Peyer's patch (tissue), 4 donors: Measurements from ENCODE around the gene DMPK. TPM values are rescaled to one million over a fixed set of nuclear protein-coding genes. Genes with fewer than 3 reads are reported as not detected.

Experiments used
- DNase-seq, 3 donors: peaks; one replicate each; pipeline ENCODE4 v3.0.0-alpha.2; 2017 to 2019
- H3K27ac ChIP-seq, 4 donors: fragments of 200-600 bp; sonication (generic); one replicate each; pipeline ENCODE4 v1.5.1; 2016 to 2019
- H3K27me3 ChIP-seq, 2 donors: fragments of 200-600 bp; sonication (generic); one replicate each; pipeline ENCODE4 v1.5.1; 2019
- H3K36me3 ChIP-seq, 3 donors: fragments of 200-600 bp; sonication (generic); one replicate each; pipeline ENCODE4 v1.5.1; 2016 to 2019
- H3K4me1 ChIP-seq, 4 donors: fragments of 200-600 bp; sonication (generic); one replicate each; pipeline ENCODE4 v1.5.1; 2016 to 2019
- H3K4me3 ChIP-seq, 4 donors: fragments of 200-600 bp; sonication (generic); 1 replicate in 3 of 4; 2 replicates in 1 of 4; pipeline ENCODE4 v1.5.1; 2016 to 2019; ENCODE audit warnings: mild to moderate bottlenecking in 1 of 4
- H3K9me3 ChIP-seq, 4 donors: fragments of 200-600 bp; sonication (generic); one replicate each; pipeline ENCODE4 v1.5.1; 2016 to 2019; ENCODE audit warnings: mild to moderate bottlenecking in 1 of 4
- POLR2A ChIP-seq, 2 donors: fragments of 450-650 bp; IDR thresholded peaks; one replicate each; pipeline ENCODE4 v1.5.1; 2017; ENCODE audit warnings: antibody characterized with exemption in 2 of 2, mild to moderate bottlenecking in 2 of 2, moderate library complexity in 2 of 2
- total RNA-seq, 4 donors: library from RNA; depleted of rRNA; stranded (reverse); fragments of >200 nt; gene quantifications; one replicate each; pipeline ENCODE4 v1.1.0, GENCODE V29; 2016
- TF ChIP-seq, protein P1 (sequence below), 6 experiments: fragments of 450-650 bp in 4 of 6; fragments of 200-600 bp in 2 of 6; sonication (generic) in 1 of 6; IDR thresholded peaks; one replicate each; pipeline ENCODE4 v1.5.1; 2017 to 2019; ENCODE audit warnings: antibody characterized with exemption in 6 of 6, mild to moderate bottlenecking in 3 of 6, moderate library complexity in 1 of 6

Gene DMPK
- total RNA-seq, 4 donors from 2014 or later = 10.5 to 63.5 (median 43.5) TPM

DNA sequence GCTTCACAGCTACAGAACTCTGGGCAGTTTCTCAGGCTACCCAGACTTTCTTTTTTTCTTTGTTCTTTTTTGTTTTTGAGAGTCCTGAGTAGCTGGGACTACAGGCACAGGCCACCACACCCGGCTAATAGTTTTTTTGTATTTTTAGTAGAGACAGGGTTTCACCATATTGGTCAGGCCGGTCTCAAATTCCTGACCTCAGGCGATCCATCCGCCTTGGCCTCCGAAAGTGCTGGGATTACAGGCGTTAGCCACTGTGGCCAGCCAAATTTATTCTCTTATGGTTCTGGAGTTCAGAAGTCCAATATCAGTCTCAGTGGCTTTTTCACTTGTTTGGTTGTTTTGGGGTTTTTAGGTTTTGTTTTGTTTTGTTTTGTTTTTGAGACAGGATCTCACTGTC is 36.7 kb downstream of the DMPK start:
- H3K9me3 ChIP-seq = no peaks in the 10 kb centered on the region
- no peak overlapping the region for H3K27ac ChIP-seq
- H3K36me3 ChIP-seq = no peaks in the 10 kb centered on the region
- H3K4me3 ChIP-seq = no peak overlapping the region
- no peaks in the 10 kb centered on the region for H3K27me3 ChIP-seq
- no peaks in the 10 kb centered on the region for H3K4me1 ChIP-seq
- TF ChIP-seq, protein P1, sequence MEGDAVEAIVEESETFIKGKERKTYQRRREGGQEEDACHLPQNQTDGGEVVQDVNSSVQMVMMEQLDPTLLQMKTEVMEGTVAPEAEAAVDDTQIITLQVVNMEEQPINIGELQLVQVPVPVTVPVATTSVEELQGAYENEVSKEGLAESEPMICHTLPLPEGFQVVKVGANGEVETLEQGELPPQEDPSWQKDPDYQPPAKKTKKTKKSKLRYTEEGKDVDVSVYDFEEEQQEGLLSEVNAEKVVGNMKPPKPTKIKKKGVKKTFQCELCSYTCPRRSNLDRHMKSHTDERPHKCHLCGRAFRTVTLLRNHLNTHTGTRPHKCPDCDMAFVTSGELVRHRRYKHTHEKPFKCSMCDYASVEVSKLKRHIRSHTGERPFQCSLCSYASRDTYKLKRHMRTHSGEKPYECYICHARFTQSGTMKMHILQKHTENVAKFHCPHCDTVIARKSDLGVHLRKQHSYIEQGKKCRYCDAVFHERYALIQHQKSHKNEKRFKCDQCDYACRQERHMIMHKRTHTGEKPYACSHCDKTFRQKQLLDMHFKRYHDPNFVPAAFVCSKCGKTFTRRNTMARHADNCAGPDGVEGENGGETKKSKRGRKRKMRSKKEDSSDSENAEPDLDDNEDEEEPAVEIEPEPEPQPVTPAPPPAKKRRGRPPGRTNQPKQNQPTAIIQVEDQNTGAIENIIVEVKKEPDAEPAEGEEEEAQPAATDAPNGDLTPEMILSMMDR (IDR thresholded peaks at IDR 0.05) = no peak
- no peak for TF ChIP-seq POLR2A (IDR thresholded peaks at IDR 0.05)
- no peak for DNase-seq

GRCh38 chr19:45742969-45743368 is 39.3 kb downstream of the DMPK start:
- Histone ChIP-seq H3K4me3 (no peak overlapping the region), H3K27me3 (no peaks in the 10 kb centered on the region), H3K36me3 (no peaks in the 10 kb centered on the region), H3K9me3 (no peaks in the 10 kb centered on the region), H3K27ac (no peak overlapping the region), H3K4me1 (no peaks in the 10 kb centered on the region)
- TF ChIP-seq, protein P1 (IDR thresholded peaks at IDR 0.05) = no peak
- no peak for TF ChIP-seq POLR2A (IDR thresholded peaks at IDR 0.05)
- DNase-seq = no peak

GRCh38 chr19:45739498-45740439 is 42.5 kb downstream of the DMPK start:
- H3K9me3 ChIP-seq = no peaks in the 10 kb centered on the region
- DNase-seq = no peak
- no peak overlapping the region for H3K4me3 ChIP-seq
- no peaks in the 10 kb centered on the region for H3K27me3 ChIP-seq
- TF ChIP-seq, protein P1 (IDR thresholded peaks at IDR 0.05) = no peak
- no peak for TF ChIP-seq POLR2A (IDR thresholded peaks at IDR 0.05)
- H3K36me3 ChIP-seq = no peaks in the 10 kb centered on the region
- no peaks in the 10 kb centered on the region for H3K4me1 ChIP-seq
- no peak overlapping the region for H3K27ac ChIP-seq

DNA sequence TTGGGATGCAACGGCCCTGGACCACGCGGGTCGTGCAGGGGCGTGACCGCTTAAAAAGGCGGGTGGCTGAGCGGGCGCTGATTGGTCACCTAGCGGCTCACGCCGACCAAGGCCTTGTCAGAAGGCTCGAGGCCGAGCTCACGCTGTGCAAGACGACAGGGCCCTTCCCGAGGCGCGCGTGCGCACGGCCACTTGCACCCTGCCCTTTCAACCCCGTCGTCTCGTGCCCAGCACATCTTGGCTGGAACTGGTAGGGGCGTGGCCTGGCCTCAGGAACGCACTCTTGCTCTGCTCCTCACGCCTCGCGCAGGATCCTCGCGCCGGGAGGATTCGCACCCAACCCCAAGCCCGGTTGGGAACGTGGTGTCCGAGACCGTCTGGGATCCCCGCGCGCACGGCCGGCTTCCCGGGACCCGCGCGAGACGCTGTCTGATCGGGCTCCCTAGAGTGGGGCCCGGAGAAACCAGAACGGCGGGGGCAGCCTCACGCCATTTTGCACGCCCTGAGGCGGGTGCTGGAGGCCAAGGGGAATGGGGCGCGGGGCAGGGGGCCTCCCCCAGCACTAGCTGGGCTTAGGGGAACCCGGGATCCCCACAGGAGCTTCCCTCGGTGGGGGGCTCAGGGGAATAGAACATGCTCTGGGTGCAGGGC is 49.0 kb downstream of the DMPK start, which contains the start of gene MEIOSIN:
Gene MEIOSIN, plus strand, starts transcription at position 280 of the 651 bp plus-strand sequence. CDS start 1,938 bp downstream, outside the sequence.
- no peaks in the 10 kb centered on the region for H3K27me3 ChIP-seq
- no peak for TF ChIP-seq POLR2A (IDR thresholded peaks at IDR 0.05)
- TF ChIP-seq, protein P1 (IDR thresholded peaks at IDR 0.05) = no peak
- H3K9me3 ChIP-seq = no peaks in the 10 kb centered on the region
- peaks cover 0 to 13% (median 5%) of the 10 kb centered on the region in 4 donors for H3K4me1 ChIP-seq
- H3K4me3 ChIP-seq = no peak within 1 kb of the TSS
- H3K36me3 ChIP-seq = no peaks in the 10 kb centered on the region
- no peak within 1 kb of the TSS for H3K27ac ChIP-seq
- DNase-seq = no peak

DNA sequence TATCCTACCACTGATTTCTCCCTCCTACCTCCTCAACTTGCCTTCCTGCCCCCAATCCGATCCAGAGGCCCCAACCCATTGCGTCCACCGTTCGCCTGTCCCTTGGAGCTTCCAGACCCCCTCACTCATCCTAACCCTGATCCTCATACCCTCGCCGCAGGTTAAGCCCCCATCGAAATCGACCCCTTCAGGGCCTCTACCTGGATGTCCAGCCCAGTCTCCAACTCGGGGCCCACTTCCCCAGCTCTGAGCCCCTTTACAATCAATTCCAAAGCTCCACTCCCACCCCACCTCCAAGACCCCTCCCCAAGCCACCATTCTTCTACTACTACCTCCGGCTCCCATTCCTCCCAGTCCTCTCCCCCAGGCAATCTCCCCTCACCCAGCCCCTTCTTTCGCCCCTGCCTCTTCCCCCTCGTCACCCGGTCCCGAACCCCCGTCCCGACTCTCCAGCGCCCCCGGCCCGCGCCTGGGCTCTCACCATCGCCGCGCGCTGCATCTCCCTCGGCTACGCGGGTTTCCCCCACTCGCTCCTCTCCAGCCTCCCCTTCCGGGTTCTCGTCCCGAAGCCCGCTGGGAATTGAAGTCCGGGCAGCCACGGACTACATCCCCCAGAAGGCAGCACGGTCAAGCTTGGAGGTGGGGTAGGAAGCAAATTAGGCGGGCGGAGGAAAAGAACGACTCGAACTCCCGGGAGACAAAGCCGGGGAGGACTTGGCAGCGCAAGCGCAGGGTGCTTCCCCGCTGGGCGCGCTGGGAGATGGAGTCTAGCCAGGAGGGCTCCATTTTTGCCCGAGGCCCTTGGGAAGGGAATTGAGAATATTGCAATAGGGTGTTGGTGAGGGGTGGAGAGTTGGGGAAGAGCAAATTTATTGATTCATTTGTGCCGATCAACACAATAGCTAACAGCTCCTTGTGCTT is 51.7 kb downstream of the DMPK start, which contains the start of gene FBXO46:
Gene FBXO46, minus strand, starts transcription at position 529 of the 921 bp plus-strand sequence. CDS start 17,401 bp downstream, outside the sequence.
- Histone ChIP-seq H3K27me3 (no peaks in the 10 kb centered on the region), H3K27ac (peak within 1 kb of the TSS; percentile 47 to 78 (median 78)), H3K36me3 (peaks cover 0 to 3% (median 0%) of the 10 kb centered on the region in 3 donors), H3K4me3 (peak within 1 kb of the TSS; percentile 74 to 89 (median 76)), H3K9me3 (no peaks in the 10 kb centered on the region), H3K4me1 (peaks cover 0 to 19% (median 5%) of the 10 kb centered on the region in 4 donors)
- TF ChIP-seq, protein P1 (IDR thresholded peaks at IDR 0.05) = peak in 1 of 6 experiments; percentile 2
- TF ChIP-seq POLR2A (IDR thresholded peaks at IDR 0.05) = peak; percentile 64 to 88
- DNase-seq = peak; percentile 95 to 98 (median 96)
